Bone marrow (tissue), 2 donors: Measurements from ENCODE around the gene BTRC.
A peak's percentile ranks its signal among the peaks of the same experiment; 100 is the strongest.
"Not testable (repeated sequence)": the region's sequence is repeated elsewhere in the genome, so short reads cannot be mapped to it uniquely, and the experiment has no call there.

Source experiments
- DNase-seq, 2 donors: peaks; one replicate each; lab custom pipeline; 2025; lab: John Stamatoyannopoulos, UW

Gene BTRC

GRCh38 chr10:101346177-101346576, 7.8 kb upstream of the BTRC start:
- no peak for DNase-seq

- DNase-seq: no peak
Observed at GRCh38 chr10:101351017-101351416, 2.9 kb upstream of the BTRC start.

- DNase-seq: no peak
Observed at GRCh38 chr10:101351477-101351876, 2.5 kb upstream of the BTRC start.

GRCh38 chr10:101352857-101353256, 1.1 kb upstream of the BTRC start:
- not testable (repeated sequence) for DNase-seq

- peak in 1 of 2 donors; percentile 20 for DNase-seq
Observed at GRCh38 chr10:101354328-101355071, 535 bp downstream of the BTRC start.

GRCh38 chr10:101355072-101355706, 1.2 kb downstream of the BTRC start:
- no peak for DNase-seq

- no peak for DNase-seq
Observed at GRCh38 chr10:101356132-101356531, 2.2 kb downstream of the BTRC start.

- DNase-seq: no peak
Observed at GRCh38 chr10:101357958-101358357, 4.0 kb downstream of the BTRC start.

GRCh38 chr10:101358706-101359300, 4.8 kb downstream of the BTRC start:
- no peak for DNase-seq

- not testable (repeated sequence) for DNase-seq
Observed at GRCh38 chr10:101360090-101360489, 6.1 kb downstream of the BTRC start.

GRCh38 chr10:101360841-101361240, 6.9 kb downstream of the BTRC start:
- DNase-seq: not testable (repeated sequence)

- DNase-seq: no peak
Observed at GRCh38 chr10:101363850-101364400, 10.0 kb downstream of the BTRC start.

- DNase-seq: no peak
Observed at GRCh38 chr10:101364721-101365120, 10.8 kb downstream of the BTRC start.

- no peak for DNase-seq
Observed at GRCh38 chr10:101367569-101368453, 13.8 kb downstream of the BTRC start.

GRCh38 chr10:101373063-101373462, 19.1 kb downstream of the BTRC start:
- no peak for DNase-seq

- not testable (repeated sequence) for DNase-seq
Observed at GRCh38 chr10:101373993-101374392, 20.0 kb downstream of the BTRC start.

- DNase-seq: no peak
Observed at GRCh38 chr10:101375076-101375475, 21.1 kb downstream of the BTRC start.

- no peak for DNase-seq
Observed at GRCh38 chr10:101379663-101380352, 25.8 kb downstream of the BTRC start.

GRCh38 chr10:101380353-101381017, 26.5 kb downstream of the BTRC start:
- DNase-seq: no peak

- no peak for DNase-seq
Observed at GRCh38 chr10:101385866-101386658, 32.1 kb downstream of the BTRC start.
